B cell (primary cell): ENCODE measurements around the gene KAZN. TPM values are rescaled to one million over a fixed set of nuclear protein-coding genes. Genes with fewer than 3 reads are reported as not detected.

Source experiments
- ATAC-seq: fragments of 200-7000 bp; cut with Tn5 transposase; one replicate; pipeline ENCODE4 v1.10.0; 2021; ENCODE audit warnings: low read depth, mild to moderate bottlenecking, moderate number of reproducible peaks, moderate library complexity
- CTCF ChIA-PET: fragments of 350-600 bp; sonication (Branson Sonifier 250); formaldehyde crosslinking; loops from one replicate; lab custom pipeline; 2021; ENCODE audit warnings: antibody characterized with exemption, inconsistent platforms; lab: Charles Lee
- POLR2A ChIA-PET: fragments of 350-600 bp; sonication (Branson Sonifier 250); formaldehyde crosslinking; loops from one replicate; lab custom pipeline; 2021; ENCODE audit warnings: antibody characterized with exemption; lab: Charles Lee
- DNase-seq: peaks from one replicate; pipeline ENCODE4 v3.0.0; 2013
- H2AFZ ChIP-seq: 2 replicates; pipeline ENCODE4 v1.6.1; 2012; ENCODE audit warnings: mild to moderate bottlenecking, low read depth, low read length; ENCODE audit not compliant: insufficient read depth, poor library complexity, severe bottlenecking
- H3K27ac ChIP-seq, 2 donors: 1 replicate in 1 of 2; 2 replicates in 1 of 2; pipeline ENCODE4 v1.5.1; 2012 to 2013; ENCODE audit warnings: low read length in 2 of 2, mild to moderate bottlenecking in 2 of 2, moderate library complexity in 1 of 2
- H3K27me3 ChIP-seq, 4 experiments: fragments of 200-600 bp in 1 of 4; sonication (generic) in 1 of 4; replicated peaks in 1 of 4; 1 replicate in 2 of 4; 2 replicates in 2 of 4; pipeline versions ENCODE4 v1.6.1 to v1.7.0; 2013 to 2016; ENCODE audit warnings: low read length in 3 of 4, mild to moderate bottlenecking in 2 of 4, mixed read lengths in 1 of 4, moderate library complexity in 1 of 4; ENCODE audit not compliant: insufficient read depth in 4 of 4, control insufficient read depth in 3 of 4; ENCODE audit errors: control extremely low read depth in 1 of 4
- H3K36me3 ChIP-seq, 2 experiments: replicated peaks in 1 of 2; 1 replicate in 1 of 2; 2 replicates in 1 of 2; pipeline versions ENCODE4 v1.6.1 to v1.7.1; 2013; ENCODE audit warnings: low read length in 1 of 2; ENCODE audit not compliant: insufficient read depth in 2 of 2, control insufficient read depth in 1 of 2; ENCODE audit errors: control extremely low read depth in 1 of 2, extremely low read depth in 1 of 2
- H3K4me1 ChIP-seq, 2 donors: fragments of 200-600 bp in 1 of 2; sonication (generic) in 1 of 2; 1 replicate in 1 of 2; 2 replicates in 1 of 2; pipeline versions ENCODE4 v1.5.1 to v1.6.1; 2013 to 2017; ENCODE audit warnings: low read length in 2 of 2; ENCODE audit not compliant: control insufficient read depth in 2 of 2, insufficient read depth in 2 of 2
- H3K4me2 ChIP-seq: replicated peaks from 2 replicates; pipeline ENCODE3; 2012; ENCODE audit warnings: mild to moderate bottlenecking, low read depth, low read length; ENCODE audit not compliant: poor library complexity, severe bottlenecking
- H3K4me3 ChIP-seq, 5 experiments: fragments of 200-600 bp in 1 of 5; sonication (generic) in 1 of 5; 1 replicate in 3 of 5; 2 replicates in 2 of 5; pipeline versions ENCODE4 v1.5.1 to v1.7.0; 2011 to 2016; ENCODE audit warnings: low read length in 4 of 5, mild to moderate bottlenecking in 4 of 5, low read depth in 2 of 5, control low read depth in 1 of 5, moderate library complexity in 1 of 5; ENCODE audit not compliant: insufficient read depth in 1 of 5; ENCODE audit errors: control extremely low read depth in 1 of 5, extremely low read depth in 1 of 5
- H3K79me2 ChIP-seq: fragments of 200-600 bp; sonication (generic); one replicate; pipeline ENCODE4 v1.6.0; 2016; ENCODE audit warnings: low read length; ENCODE audit not compliant: control insufficient read depth, insufficient read depth
- H3K9ac ChIP-seq: fragments of 200-600 bp; sonication (generic); 2 replicates; pipeline ENCODE4 v1.6.1; 2017; ENCODE audit warnings: mild to moderate bottlenecking, low read length, moderate library complexity
- H3K9me3 ChIP-seq, 3 donors: one replicate each; pipeline versions ENCODE4 v1.6.1 to v1.7.1; 2013; ENCODE audit warnings: low read length in 2 of 3; ENCODE audit not compliant: control insufficient read depth in 2 of 3, insufficient read depth in 1 of 3; ENCODE audit errors: control extremely low read depth in 1 of 3
- H4K20me1 ChIP-seq: 2 replicates; pipeline ENCODE4 v1.6.0; 2012; ENCODE audit warnings: mild to moderate bottlenecking, low read length; ENCODE audit not compliant: insufficient read depth, control insufficient read depth, poor library complexity, severe bottlenecking
- H3K27ac Mint-ChIP-seq: one replicate; pipeline ENCODE4 v1.8.0; 2021; ENCODE audit warnings: mixed read lengths
- H3K27me3 Mint-ChIP-seq: one replicate; pipeline ENCODE4 v1.8.0; 2021; ENCODE audit warnings: mixed read lengths
- H3K4me1 Mint-ChIP-seq: one replicate; pipeline ENCODE4 v1.8.0; 2021; ENCODE audit warnings: mixed read lengths
- H3K4me3 Mint-ChIP-seq: one replicate; pipeline ENCODE4 v1.8.0; 2021; ENCODE audit warnings: mixed read lengths
- H3K9me3 Mint-ChIP-seq: one replicate; pipeline ENCODE4 v1.8.0; 2022; ENCODE audit warnings: mixed read lengths; ENCODE audit not compliant: insufficient read depth
- CTCF ChIP-seq: fragments of 200-600 bp; IDR thresholded peaks from one replicate; pipeline ENCODE4 v1.8.0; 2022; ENCODE audit warnings: antibody characterized with exemption, mild to moderate bottlenecking
- EZH2 ChIP-seq: IDR thresholded peaks from 2 replicates; pipeline ENCODE4 v1.6.1; 2012; ENCODE audit warnings: borderline replicate concordance, low read depth, mild to moderate bottlenecking, moderate library complexity, low read length; ENCODE audit not compliant: insufficient read depth, poor library complexity, severe bottlenecking
- WGBS: methylation state at CpG from one replicate; pipeline ENCODE4 v1.1.5; 2013; ENCODE audit warnings: missing lambda C conversion rate; ENCODE audit not compliant: insufficient coverage; 5-methylcytosine and 5-hydroxymethylcytosine counted together
- intact Hi-C: fragments of 100-400 bp; cut with micrococcal nuclease; formaldehyde crosslinking; loops from one replicate; pipeline ENCODE4 v1.10.0; 2022
- polyA plus RNA-seq: library from polyadenylated mRNA; depleted of rRNA; stranded (reverse); fragments of >200 nt; gene quantifications from 2 replicates; pipeline ENCODE4 v1.2.3, GENCODE V29; 2012
- total RNA-seq, 2 donors: library from RNA; stranded (reverse); fragments of 120-200 nt in 1 of 2; gene quantifications; 1 replicate in 1 of 2; 2 replicates in 1 of 2; pipeline versions ENCODE4 v1.2.3 to v1.2.4, GENCODE V29; 2013 to 2022

The KAZN gene
- total and polyA plus RNA-seq, 2 donors (not counting 1 experiment from before 2014, with no cell fraction given), result 0.13 to 0.39 TPM

DNA sequence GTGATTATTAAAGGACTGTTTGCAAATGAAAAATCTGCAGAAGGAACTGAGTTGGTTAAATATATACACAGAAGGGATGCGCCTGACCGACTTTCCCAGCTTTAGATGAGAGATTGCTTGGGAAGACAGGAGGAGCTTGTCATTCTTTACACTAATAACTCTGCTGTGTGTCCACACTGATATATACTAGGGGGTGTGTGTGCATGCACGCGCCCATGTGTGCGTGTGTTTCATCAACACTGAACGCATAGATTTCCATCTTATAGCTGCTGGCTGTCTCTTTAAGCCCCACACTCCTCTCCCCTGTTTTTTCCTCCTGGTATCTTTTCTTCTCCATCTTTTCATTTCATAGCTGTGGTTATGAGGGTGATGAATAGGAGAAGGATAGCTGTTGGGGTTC lies 6.9 kb upstream of the KAZN start:
- Mint-ChIP-seq H3K9me3 (peaks cover 5% of the 10 kb centered on the region), H3K27ac (no peak overlapping the region), H3K4me1 (no peaks in the 10 kb centered on the region), H3K27me3 (peaks cover 37% of the 10 kb centered on the region), H3K4me3 (no peak overlapping the region)
- Histone ChIP-seq H2AFZ (no peak overlapping the region), H3K4me1 (no peaks in the 10 kb centered on the region), H3K9me3 (peaks cover 0 to under 1% (median 0%) of the 10 kb centered on the region in 3 donors), H4K20me1 (no peaks in the 10 kb centered on the region), H3K36me3 (no peaks in the 10 kb centered on the region), H3K27ac (no peak overlapping the region), H3K4me3 (no peak overlapping the region), H3K79me2 (no peaks in the 10 kb centered on the region), H3K4me2 (no peak overlapping the region), H3K27me3 (peaks cover 0 to 8% (median 4%) of the 10 kb centered on the region in 4 experiments), H3K9ac (no peak overlapping the region)
- CTCF ChIA-PET, result no interaction called here
- TF ChIP-seq CTCF, result no peak
- no peak for TF ChIP-seq EZH2
- DNase-seq (no peak), ATAC-seq (no peak)
- WGBS, result no CpG with 5 or more reads among the region's 6 CpGs
- POLR2A ChIA-PET, result no interaction called here
- intact Hi-C loops, result no loop called here

GRCh38 chr1:14592004-14592631 lies 6.4 kb upstream of the KAZN start:
- H3K27ac Mint-ChIP-seq, result no peak overlapping the region
- DNase-seq, result no peak
- no peak for ATAC-seq
- H3K9me3 Mint-ChIP-seq, result peaks cover 5% of the 10 kb centered on the region
- TF ChIP-seq EZH2, result no peak
- no peak for TF ChIP-seq CTCF
- 78% methylated on average over 8 of the region's 9 CpGs for WGBS
- Histone ChIP-seq H2AFZ (no peak overlapping the region), H3K4me3 (no peak overlapping the region), H3K79me2 (no peaks in the 10 kb centered on the region), H3K9ac (no peak overlapping the region), H3K36me3 (no peaks in the 10 kb centered on the region), H3K27ac (no peak overlapping the region), H3K27me3 (peaks cover 0 to 8% (median 5%) of the 10 kb centered on the region in 4 experiments), H3K4me1 (no peaks in the 10 kb centered on the region), H4K20me1 (no peaks in the 10 kb centered on the region), H3K9me3 (peaks cover 0 to 3% (median 2%) of the 10 kb centered on the region in 3 donors), H3K4me2 (no peak overlapping the region)
- CTCF ChIA-PET, result no interaction called here
- intact Hi-C loops, result no loop called here
- H3K4me1 Mint-ChIP-seq, result no peaks in the 10 kb centered on the region
- POLR2A ChIA-PET, result no interaction called here
- no peak overlapping the region for H3K4me3 Mint-ChIP-seq
- peaks cover 40% of the 10 kb centered on the region for H3K27me3 Mint-ChIP-seq
